Activated CD8-positive, alpha-beta memory T cell treated with anti-CD3 and anti-CD28 coated beads for 36 hours (primary cell): ENCODE data around the gene FSTL3. TPM values are rescaled to one million over a fixed set of nuclear protein-coding genes. Genes with fewer than 3 reads are reported as not detected.

ENCODE experiments used
- CTCF ChIA-PET: fragments of 350-600 bp; sonication (Branson Sonifier 250); formaldehyde crosslinking; loops from one replicate; lab custom pipeline; 2021; ENCODE audit warnings: antibody characterized with exemption; lab: Charles Lee
- POLR2A ChIA-PET: fragments of 350-600 bp; sonication (Branson Sonifier 250); formaldehyde crosslinking; loops from one replicate; lab custom pipeline; 2021; ENCODE audit warnings: antibody characterized with exemption; lab: Charles Lee
- total RNA-seq, 2 experiments: library from RNA; stranded (reverse); gene quantifications; one replicate each; pipeline ENCODE4 v1.2.3, GENCODE V29; 2021

FSTL3 gene
- total RNA-seq, 2 experiments from 2014 or later, result 7.5 to 8.6 TPM

DNA sequence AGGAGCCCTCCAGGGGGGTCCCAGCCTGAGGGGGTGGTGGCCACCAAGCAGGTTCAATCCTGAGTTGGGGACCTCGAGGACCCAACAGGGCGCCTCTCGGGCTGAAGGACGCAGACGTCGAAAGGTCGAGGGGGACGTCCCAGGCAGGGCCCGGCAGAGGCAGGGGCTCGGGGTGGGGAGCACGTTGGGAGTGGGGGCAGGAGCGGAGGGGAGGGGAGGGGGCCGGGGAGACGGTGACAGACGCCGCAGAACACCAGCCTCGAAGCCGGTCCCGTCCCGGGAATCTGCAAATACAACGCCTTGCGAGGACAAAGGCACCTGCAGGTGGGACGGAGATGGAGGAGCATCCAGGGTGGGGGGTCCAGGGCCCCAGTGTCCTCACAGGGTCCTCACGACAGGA lies 32.5 kb upstream of the FSTL3 start:
- ChIA-PET POLR2A (no interaction called here), CTCF (no interaction called here)

DNA sequence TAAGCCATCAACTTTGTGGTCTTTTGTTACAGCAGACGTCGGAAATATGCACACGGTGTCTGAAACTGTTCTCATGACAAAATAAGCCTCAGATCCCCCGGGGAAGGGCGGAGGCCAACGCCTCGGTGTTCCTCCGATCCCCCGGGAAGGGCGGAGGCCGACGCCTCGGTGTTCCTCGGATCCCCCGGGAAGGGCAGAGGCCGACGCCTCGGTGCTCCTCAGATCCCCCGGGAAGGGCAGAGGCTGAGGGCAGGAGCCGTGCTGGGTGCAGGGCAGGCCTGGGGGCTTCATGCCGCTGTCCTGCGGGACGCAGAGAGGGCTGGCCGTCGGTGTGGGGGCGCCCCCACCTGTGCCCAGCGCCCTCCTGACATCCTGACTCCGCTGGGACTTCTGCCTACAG lies 31.8 kb upstream of the FSTL3 start:
- ChIA-PET CTCF (no interaction called here), POLR2A (no interaction called here)

DNA sequence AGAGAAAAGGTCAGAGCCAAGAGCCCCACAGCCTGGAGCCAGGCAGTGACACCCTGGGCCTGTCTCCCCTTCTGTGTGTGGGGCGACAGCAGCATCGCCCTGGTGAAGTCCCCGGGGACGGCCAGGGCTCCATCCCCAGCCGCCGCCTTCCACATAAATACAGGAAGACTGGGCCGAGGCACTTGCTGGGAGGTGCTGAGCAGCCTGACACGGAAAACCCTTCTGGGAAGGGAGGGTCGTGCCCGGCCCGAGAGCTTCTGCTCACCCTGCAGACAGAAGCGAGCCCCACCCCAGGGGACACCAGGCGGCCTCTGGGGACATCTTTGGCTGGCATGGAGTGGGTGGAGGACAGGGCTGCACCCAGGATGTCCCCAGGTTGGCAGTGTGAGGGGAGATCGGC lies 31.4 kb upstream of the FSTL3 start:
- POLR2A ChIA-PET, result no interaction called here
- CTCF ChIA-PET, result no interaction called here

DNA sequence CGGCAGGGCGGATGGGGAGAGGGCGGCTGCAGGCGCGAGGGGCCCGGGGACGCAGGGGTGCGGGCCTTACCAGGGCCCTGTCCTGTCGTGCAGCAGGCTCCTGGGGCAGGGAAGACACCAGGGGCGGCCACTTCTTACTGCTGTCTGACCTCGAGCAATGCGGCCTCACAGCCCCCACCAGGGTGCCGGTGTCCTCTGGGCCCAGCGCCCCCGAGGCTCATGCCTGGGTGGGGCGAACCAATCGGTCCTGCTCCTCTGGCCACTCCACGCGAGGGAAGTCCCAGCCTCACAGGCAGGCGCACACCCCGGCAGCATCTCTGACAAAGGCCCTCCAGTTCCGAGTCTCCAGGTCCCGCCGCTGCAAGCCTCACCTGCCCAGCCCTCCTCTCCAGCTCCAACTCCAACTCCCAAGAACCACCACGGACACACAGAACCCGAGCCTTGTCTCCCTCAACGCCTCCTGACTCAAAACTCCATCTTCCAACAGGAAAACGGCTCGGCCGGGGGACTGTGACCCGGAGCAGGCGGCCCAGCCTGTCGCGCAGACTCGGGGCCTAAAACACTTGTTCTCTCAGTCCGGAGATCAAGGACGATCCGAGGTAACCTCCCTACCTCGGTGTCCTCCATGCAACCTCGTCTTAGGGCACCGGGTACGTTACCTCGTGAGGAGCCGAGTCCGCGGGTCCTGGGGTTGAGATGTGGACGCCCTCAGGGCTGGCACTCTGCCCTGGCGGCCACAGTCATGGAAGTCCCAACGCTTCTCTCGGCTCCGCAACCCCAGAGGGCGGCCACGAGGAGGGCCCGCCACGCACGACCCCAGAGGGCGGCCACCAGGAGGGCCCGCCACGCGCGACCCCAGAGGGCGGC lies 30.0 kb upstream of the FSTL3 start:
- CTCF ChIA-PET, result no interaction called here
- POLR2A ChIA-PET, result no interaction called here

DNA sequence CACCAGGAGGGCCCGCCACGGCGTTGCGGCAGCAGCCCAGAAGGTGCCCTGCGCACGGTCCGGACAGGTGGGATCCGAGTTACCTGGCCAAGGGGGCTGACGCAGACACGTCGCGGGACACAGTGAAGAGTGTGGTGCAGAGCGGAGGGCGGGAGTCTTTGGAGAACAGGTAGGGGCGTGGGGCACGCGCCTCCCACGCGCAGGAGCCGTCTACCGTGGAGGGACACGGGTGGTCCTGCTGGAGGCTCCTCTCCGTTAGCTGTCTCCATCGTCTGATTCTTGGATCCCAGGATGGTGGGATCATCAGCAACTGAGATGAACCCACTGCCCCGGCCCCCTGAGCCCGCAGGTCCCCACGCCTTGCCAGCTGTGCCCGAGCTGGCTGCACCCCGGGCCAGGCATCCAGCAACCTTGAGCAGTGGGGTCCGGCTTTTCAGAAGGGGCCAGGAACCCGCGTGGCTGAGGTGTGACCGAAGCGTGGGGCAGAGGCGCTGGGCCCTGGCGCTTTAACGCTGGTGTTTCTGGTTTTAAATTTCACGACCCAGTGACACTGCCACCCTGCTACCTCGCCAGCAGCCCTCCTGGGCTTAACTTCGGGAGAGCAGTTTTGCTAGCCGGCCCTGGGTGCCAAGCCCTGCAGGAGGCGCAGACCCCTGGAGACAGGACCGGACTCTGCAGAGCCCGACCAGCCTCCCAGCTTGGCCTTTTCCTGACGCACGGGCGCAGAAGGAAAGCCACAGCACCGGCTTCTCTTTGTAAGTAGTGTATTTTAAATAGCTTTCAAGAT lies 29.2 kb upstream of the FSTL3 start:
- POLR2A ChIA-PET, result no interaction called here
- CTCF ChIA-PET, result no interaction called here

DNA sequence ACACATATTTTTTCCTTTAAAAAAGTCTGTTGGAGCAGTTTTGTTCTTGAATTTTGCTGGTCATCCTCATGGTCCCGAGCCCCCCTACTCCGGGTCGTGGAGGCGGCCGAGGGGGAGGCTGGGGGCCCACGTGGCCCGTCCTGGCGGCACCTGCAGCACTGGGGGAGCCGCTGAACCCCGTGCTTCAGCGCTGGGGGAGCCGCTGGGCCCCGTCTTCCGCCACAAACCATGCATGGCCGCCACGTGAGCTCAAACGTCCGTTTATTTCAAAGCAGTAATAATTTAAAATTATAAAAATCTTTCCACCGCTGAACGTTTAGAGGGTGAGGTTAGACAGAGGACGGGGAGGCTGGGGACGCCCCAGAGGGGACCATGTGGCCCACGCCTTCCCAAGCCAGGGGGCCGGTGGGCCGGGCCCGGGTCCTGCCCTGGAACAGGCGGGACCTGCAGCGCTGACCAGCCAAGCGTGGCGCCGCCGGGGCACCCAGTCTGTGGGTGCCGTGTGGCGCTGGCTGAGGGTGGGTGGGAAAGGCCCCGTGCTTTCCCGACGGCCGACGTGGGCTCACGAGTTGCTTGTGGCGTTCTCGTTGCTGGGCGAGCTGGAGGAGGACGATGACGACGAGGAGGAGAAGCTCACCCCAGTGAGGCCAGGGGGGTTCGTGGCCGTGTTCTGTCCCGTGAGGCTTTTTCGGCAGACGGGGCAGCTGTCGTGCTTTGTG lies 28.5 kb upstream of the FSTL3 start:
- POLR2A ChIA-PET, result no interaction called here

DNA sequence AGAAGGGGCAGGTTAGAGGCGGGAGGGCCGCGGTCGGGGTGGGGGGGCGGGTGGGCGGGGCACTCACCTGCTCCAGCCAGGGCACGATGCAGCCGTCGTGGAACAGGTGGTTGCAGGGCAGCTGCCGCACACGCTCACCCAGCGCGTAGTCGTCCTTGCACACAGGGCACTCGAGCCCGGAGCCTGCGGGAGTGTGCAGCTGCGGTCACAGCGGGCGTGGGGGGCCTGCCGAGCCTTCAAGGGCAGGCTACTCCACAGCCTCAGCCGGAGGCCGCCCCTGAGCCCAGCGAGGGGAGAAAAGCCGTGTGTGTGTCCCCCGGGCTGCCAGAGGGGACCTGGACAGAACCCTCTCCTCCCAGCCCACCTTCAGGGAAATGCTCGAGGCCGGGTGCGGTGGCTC lies 27.9 kb upstream of the FSTL3 start:
- POLR2A ChIA-PET, result no interaction called here
- CTCF ChIA-PET, result interaction anchor here (0.7 kb wide), 1 partner anchor 126 kb away, joined by 3 read pairs; no protein-coding TSS in a partner anchor

More for the DNA sequence above, 28.5 kb upstream of the FSTL3 start:
- CTCF ChIA-PET, result no interaction called here

DNA sequence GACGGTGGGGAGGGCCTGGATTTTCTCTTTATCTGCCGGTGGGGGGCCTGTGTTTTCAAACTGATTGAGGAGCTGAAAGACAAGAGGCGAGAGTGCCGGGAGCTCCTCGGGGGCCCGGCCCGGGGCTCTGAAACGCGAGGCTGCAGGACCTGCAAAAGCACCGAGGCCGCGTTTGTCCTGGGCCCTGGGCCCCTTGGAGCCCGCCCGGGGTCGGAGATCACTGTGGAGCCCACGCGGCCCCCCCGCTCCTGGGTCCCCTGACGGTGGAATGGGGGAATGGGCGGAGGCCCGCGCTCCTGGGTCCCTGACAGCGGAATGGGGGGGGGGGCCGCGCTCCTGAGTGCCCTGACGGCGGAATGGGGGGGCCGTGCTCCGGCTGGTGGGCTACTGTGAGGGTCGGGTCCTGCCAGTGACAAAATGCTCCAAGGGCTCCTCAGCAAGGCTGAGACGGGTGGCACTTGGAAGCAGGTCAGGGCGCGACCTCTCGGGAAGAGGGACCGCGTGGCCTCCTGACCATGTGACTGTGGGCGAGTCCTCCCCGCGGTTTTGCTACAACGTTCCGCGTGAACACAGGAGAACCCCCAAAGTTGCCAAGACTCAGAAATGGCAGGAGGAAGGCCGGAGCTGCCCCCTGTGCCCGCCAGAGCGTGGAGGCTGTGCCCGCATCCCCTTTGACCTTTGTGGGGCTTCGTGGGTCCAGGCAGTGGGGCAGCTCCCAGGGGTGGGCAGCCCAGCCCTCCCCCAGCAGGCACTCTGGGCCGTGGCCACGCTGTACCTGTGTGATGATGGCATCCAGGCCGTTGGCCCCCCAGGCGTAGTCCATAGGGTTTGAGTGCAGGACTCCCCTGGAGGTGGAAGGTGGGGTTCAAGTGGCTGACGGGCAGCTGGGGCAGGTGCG lies 27.0 kb upstream of the FSTL3 start:
- ChIA-PET CTCF (interaction anchor here (0.7 to 0.9 kb wide), 3 partner anchors 12 to 127 kb away, joined by 3 read pairs; no protein-coding TSS in a partner anchor), POLR2A (no interaction called here)

DNA sequence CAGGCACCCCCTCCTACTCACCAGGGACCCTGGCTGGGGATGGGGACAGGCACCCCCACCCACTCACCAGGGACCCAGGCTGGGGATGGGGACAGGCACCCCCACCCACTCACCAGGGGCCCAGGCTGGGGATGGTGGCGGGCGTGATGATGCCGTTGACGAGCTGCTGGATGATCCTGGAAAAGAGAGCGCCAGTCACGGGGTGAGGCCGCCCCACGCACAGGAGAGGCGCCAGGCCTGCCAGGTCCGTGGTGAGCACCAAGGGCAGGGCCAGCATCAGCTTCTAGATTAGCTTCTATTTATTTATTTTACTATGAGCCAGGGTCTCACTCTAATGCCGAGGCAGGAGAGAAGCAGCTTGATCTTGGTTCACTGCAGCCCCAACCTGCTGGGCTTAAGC lies 26.1 kb upstream of the FSTL3 start:
- CTCF ChIA-PET, result no interaction called here
- POLR2A ChIA-PET, result interaction anchor here (0.6 to 0.7 kb wide), 2 partner anchors 10 to 108 kb away, joined by 13 to 14 read pairs; no protein-coding TSS in a partner anchor

DNA sequence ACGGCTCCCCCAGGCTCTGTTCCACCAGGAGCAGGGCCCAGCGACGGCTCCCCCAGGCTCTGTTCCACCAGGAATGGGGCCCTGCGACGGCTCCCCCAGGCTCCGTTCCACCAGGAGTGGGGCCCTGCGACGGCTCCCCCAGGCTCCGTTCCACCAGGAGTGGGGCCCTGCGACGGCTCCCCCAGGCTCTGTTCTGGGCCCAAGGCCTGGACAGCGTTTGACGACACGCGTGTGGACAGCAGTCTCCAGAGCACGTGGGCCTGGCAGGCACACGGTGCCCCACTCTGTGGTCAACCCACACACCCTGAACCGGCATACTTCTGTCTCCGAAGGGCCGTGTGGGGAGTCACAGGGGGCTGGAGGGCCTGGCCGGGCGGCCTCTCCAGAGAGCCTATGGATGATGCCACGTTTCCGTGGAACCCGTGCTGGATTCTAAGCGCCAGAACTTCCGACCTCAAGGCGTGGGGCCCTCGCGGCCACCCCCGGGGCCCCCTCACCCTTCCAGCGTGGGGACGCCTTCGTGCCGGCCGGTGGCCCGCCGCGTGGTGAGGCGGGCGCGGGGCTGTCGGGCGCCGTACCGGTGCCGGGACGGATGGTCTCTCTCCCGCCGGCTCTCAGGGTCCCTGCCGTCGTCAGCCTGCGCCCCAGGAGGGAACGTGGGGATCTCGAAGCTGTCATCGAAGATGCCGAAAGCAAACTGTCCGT lies 24.9 kb upstream of the FSTL3 start:
- ChIA-PET CTCF (no interaction called here), POLR2A (interaction anchor here (0.7 kb wide), 2 partner anchors 8 to 9 kb away, joined by 5 to 13 read pairs; no protein-coding TSS in a partner anchor)

DNA sequence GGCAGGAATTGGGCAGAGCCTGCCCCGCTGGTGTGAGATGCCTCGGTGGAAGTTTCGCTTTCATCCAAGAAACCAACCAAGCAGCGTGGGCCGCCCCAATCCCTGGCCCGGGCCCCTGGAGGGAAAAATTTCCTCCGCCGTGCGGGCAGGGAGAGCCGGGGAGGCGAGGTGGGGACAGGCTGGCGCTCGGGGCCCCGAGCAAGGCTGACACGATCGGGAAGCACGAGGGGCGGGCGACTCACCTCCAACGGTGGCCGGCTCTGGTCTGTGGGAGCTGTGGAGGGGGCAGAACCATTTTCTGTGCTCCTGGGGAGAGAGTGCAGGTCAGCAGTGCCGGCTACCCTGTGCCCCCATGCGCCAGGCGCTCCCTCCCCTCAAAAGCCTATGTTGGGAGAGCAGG lies 24.2 kb upstream of the FSTL3 start:
- POLR2A ChIA-PET, result no interaction called here
- CTCF ChIA-PET, result no interaction called here

DNA sequence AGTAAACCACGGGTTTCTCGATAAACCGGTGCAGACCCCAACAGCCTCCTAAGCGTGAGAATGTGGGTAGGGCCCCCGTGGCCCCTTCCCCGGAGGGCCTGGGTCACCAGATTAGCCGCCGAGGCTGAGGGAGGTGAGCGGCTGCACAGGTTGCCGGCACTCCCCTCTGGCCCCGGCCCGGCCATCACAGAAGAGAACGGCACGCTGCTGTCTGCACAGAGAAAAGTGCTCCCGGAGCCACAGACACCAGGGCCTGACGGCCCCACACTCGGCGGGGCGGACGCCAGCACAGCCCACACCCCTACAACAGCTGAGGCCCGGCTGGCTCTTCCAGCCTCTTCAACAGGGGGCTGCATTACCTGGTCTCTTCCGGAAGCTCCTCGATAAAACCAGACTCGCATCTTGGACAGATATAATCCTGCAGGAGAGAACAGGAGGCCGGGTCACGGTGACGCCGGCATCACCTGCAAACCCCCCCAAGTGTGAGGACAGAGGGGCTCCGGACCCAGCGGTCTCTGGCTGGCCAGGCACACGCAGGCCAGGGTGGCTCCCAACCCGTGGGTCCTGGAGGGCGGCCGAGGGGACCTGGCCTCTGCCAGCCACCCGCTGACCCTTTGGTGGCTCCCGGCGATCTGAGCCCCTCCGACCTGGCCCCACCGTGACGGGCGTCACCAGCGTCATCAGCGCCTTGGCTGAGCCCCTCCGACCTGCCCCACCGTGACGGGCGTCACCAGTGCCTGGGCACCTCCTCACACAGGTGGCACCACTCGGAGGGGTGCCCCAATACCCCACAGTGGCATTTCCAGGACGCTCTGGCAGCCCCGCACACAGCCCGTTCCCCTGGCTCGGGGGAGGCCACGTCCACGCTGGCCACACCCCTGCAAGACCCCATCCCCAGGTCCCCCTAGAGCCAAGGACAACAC lies 23.5 kb upstream of the FSTL3 start:
- ChIA-PET CTCF (no interaction called here), POLR2A (no interaction called here)

DNA sequence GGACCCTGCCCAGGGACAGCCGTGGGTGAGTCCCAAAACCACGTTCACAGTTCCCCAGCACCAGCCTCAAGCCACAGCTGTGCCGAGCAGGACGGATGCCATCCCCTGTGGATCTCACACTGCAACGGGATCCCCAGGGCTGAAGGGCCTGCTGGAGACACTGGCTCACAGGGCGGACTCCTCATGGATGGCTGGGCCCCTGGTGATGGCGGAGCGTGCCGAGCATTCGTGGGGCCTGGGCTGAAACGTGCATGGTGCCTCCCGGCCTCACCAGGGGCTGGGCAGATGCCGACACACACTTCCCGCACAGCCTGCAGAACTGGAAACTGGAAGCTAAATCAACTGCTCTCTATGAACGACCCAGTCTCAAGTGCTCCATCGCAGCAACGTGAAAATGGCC lies 22.8 kb upstream of the FSTL3 start:
- ChIA-PET CTCF (no interaction called here), POLR2A (no interaction called here)

DNA sequence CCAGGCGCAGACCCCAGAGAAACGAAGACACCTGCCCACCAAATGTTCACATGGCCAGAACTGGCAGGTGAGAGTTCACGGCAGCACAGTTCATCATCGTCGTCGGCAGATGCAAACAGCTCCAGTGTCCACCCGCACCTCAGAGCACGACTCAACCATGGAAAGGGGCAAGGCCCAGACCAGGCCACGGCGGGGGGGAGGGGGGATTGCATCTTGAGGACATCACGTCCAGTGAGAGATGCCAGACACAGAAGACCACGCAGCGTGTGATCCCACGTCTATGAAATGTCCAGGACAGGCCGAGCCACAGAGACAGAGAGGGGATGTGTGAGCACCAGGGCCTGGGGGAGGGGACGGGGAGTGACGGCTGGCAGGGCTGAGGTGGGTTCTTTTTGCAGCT lies 20.5 kb upstream of the FSTL3 start:
- POLR2A ChIA-PET, result interaction anchor here (0.6 kb wide), 1 partner anchor 14 kb away, joined by 4 read pairs; no protein-coding TSS in a partner anchor

DNA sequence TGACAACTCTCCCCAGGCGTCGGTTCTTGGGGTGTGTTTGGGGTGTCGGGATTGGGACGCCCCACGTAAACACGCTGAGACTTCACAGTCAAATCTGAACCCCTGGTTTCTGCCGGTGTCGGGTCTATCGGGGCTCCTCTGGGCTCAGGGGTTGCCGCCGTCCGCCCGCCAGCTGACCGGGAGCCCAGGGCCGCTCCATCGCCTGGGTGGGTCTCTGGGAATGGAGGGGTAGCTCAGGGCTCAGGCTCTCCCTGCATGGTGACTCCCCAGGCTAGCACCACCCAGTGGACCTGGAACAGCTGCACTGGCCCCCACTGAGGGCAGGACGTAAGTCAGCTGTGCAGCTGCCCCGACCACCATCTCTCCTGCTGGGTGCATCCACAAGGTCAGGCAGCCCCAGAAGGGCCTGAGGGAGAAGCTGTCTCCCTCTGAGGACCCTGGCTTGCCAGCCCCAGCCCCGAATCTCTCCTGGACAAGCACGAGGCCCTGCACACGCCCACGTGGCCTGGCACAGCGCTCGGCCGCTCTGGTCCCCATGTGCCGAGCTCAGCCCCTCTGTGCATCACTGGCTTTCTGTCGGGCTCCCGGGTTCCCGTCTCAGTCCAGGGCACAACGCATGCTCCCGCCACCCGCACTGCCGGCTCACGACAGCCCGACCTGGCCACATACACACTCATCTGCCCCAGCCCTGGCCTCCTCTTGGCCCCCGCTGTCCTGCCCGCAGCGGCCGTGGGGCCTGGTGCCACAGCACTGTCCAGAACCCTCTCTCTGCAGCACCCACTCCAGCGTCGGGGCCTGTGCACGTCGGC lies 19.2 kb upstream of the FSTL3 start:
- ChIA-PET CTCF (no interaction called here), POLR2A (no interaction called here)

More for the DNA sequence above, 20.5 kb upstream of the FSTL3 start:
- CTCF ChIA-PET, result no interaction called here

DNA sequence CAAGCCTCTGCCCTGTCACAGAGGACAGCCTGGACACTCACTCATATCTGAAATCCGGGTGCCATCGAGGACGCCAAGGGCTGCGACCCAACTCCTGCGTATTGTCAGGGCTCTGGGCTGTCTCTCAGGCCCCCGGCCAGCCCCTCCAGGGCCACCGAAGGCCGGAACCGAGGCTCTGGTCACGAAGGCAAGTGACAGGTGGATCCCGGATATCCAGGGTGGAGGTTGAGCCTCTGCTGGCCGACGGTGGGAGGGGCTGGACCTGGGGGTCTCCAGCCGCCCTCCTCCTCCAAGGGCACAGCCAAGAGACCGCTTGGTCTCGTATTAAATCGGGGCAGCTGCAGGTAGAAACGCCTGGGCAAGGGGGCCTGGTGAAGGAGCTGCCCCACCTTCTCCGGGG lies 18.6 kb upstream of the FSTL3 start:
- POLR2A ChIA-PET, result no interaction called here
- CTCF ChIA-PET, result no interaction called here
